ENCODE results near the gene C6orf47.

- TF ChIP-seq YY1 (IDR thresholded peaks at IDR 0.05; ENCODE audit: insufficient read depth, insufficient read length) (no peak), ZNF274 (IDR thresholded peaks at IDR 0.05; ENCODE audit: low read depth, low read length) (no peak)
These were observed 33.0 kb upstream of the C6orf47 start for GRCh38 chr6:31693535-31693934.

Measured in NT2/D1 (cell line).